Measurements from ENCODE around the gene CRYL1. TPM values are rescaled to one million over a fixed set of nuclear protein-coding genes. Genes with fewer than 3 reads are reported as not detected.

Gene CRYL1
- total and polyA plus RNA-seq, 9 of the 15 experiments (the other 6 are each of a cell fraction or from before 2014, with no cell fraction given), result 1.0 to 6.9 (median 2.4) TPM

- no TSS peak for BruUV-seq (replicated peaks)
- Histone ChIP-seq H3K9ac (ENCODE audit: insufficient read depth in 1 of 2, low read depth in 2 of 2, low read length in 2 of 2) (no peak overlapping the region), H3K4me1 (replicated peaks in 1 of 2; ENCODE audit: control insufficient read depth in 2 of 2, insufficient read depth in 2 of 2, low read length in 2 of 2) (no peaks in the 10 kb centered on the region; a peak in 3 of 5 replicates), H3K9me1 (ENCODE audit: control insufficient read depth, insufficient read depth, low read length) (no peaks in the 10 kb centered on the region), H3K79me2 (ENCODE audit: control insufficient read depth, insufficient read depth, low read length) (no peaks in the 10 kb centered on the region), H3K4me3 (no peak overlapping the region), H3K36me3 (ENCODE audit: control insufficient read depth, insufficient read depth, low read length) (no peaks in the 10 kb centered on the region), H3K9me3 (replicated peaks; ENCODE audit: control insufficient read depth, insufficient read depth, low read depth, low read length) (no peaks in the 10 kb centered on the region), H3K27ac (ENCODE audit: extremely low read depth, low read depth, low read length) (no peak overlapping the region), H4K20me1 (replicated peaks; ENCODE audit: control insufficient read depth, insufficient read depth, low read length) (no peaks in the 10 kb centered on the region), H2AFZ (ENCODE audit: low read depth, low read length) (no peak overlapping the region), H3K27me3 (ENCODE audit: control insufficient read depth in 2 of 2, insufficient read depth in 2 of 2, low read length in 2 of 2) (peaks cover 0 to 10% of the 10 kb centered on the region in 2 experiments; a peak in 2 of 5 replicates), H3K4me2 (ENCODE audit: insufficient read depth, low read length) (no peak overlapping the region)
- WGBS (ENCODE audit: insufficient coverage, low coverage, missing lambda C conversion rate), result 5% methylated on average over 7 of the region's 15 CpGs
- DNase-seq (ENCODE audit: extremely low read depth in 1 of 4, low spot score in 3 of 4) (no peak), FAIRE-seq (no peak), ATAC-seq (no peak)
- TF ChIP-seq, protein P1, sequence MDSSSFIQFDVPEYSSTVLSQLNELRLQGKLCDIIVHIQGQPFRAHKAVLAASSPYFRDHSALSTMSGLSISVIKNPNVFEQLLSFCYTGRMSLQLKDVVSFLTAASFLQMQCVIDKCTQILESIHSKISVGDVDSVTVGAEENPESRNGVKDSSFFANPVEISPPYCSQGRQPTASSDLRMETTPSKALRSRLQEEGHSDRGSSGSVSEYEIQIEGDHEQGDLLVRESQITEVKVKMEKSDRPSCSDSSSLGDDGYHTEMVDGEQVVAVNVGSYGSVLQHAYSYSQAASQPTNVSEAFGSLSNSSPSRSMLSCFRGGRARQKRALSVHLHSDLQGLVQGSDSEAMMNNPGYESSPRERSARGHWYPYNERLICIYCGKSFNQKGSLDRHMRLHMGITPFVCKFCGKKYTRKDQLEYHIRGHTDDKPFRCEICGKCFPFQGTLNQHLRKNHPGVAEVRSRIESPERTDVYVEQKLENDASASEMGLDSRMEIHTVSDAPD (CRISPR knock-in tag; IDR thresholded peaks at IDR 0.05), result no peak
- no peak for TF ChIP-seq ZSCAN32 (CRISPR knock-in tag; IDR thresholded peaks at IDR 0.05)
- ChIA-PET POLR2A (no interaction called here), CTCF (ENCODE audit: low intra/inter-chr PET ratio) (no interaction called here)
- in situ Hi-C loops (cut with MboI) (no loop called here), intact Hi-C loops (cut with micrococcal nuclease) (no loop called here)
Measured at GRCh38 chr13:20431687-20432384, 93.8 kb downstream of the CRYL1 start.

- FAIRE-seq (no peak), ATAC-seq (no peak), DNase-seq (ENCODE audit: extremely low read depth in 1 of 4, low spot score in 3 of 4) (no peak)
- H4K20me1 ChIP-seq (replicated peaks; ENCODE audit: control insufficient read depth, insufficient read depth, low read length), result no peaks in the 10 kb centered on the region
- no peak overlapping the region for H2AFZ ChIP-seq (ENCODE audit: low read depth, low read length)
- ChIA-PET CTCF (ENCODE audit: low intra/inter-chr PET ratio) (no interaction called here), POLR2A (no interaction called here)
- no peaks in the 10 kb centered on the region for H3K36me3 ChIP-seq (ENCODE audit: control insufficient read depth, insufficient read depth, low read length)
- H3K9ac ChIP-seq (ENCODE audit: insufficient read depth in 1 of 2, low read depth in 2 of 2, low read length in 2 of 2), result no peak overlapping the region
- H3K27me3 ChIP-seq (ENCODE audit: control insufficient read depth in 2 of 2, insufficient read depth in 2 of 2, low read length in 2 of 2), result peaks cover 0 to 10% of the 10 kb centered on the region in 2 experiments; a peak in 2 of 5 replicates
- no peak overlapping the region for H3K4me3 ChIP-seq
- no peaks in the 10 kb centered on the region for H3K9me1 ChIP-seq (ENCODE audit: control insufficient read depth, insufficient read depth, low read length)
- intact Hi-C loops (cut with micrococcal nuclease) (no loop called here), in situ Hi-C loops (cut with MboI) (no loop called here)
- H3K79me2 ChIP-seq (ENCODE audit: control insufficient read depth, insufficient read depth, low read length), result no peaks in the 10 kb centered on the region
- no peaks in the 10 kb centered on the region; a peak in 3 of 5 replicates for H3K4me1 ChIP-seq (replicated peaks in 1 of 2; ENCODE audit: control insufficient read depth in 2 of 2, insufficient read depth in 2 of 2, low read length in 2 of 2)
- H3K9me3 ChIP-seq (replicated peaks; ENCODE audit: control insufficient read depth, insufficient read depth, low read depth, low read length), result no peaks in the 10 kb centered on the region
- 71% methylated on average over 16 of the region's 16 CpGs for WGBS (ENCODE audit: insufficient coverage, low coverage, missing lambda C conversion rate)
- no TSS peak for BruUV-seq (replicated peaks)
- H3K27ac ChIP-seq (ENCODE audit: extremely low read depth, low read depth, low read length), result no peak overlapping the region
- no peak overlapping the region for H3K4me2 ChIP-seq (ENCODE audit: insufficient read depth, low read length)
- TF ChIP-seq NFATC3 (IDR thresholded peaks at IDR 0.05) (no peak), TEAD2 (tag; IDR thresholded peaks at IDR 0.05) (no peak), E2F8 (IDR thresholded peaks at IDR 0.05; ENCODE audit: low read depth, partially characterized antibody) (no peak), CLOCK (CRISPR knock-in tag; IDR thresholded peaks at IDR 0.05; ENCODE audit: borderline replicate concordance) (no peak), CREM (IDR thresholded peaks at IDR 0.05; ENCODE audit: low read depth) (no peak)
Measured at GRCh38 chr13:20431080-20431479, 94.6 kb downstream of the CRYL1 start.

Data from K562 (cell line).